ENCODE measurements around the gene MGAT5B. TPM values are rescaled to one million over a fixed set of nuclear protein-coding genes. Genes with fewer than 3 reads are reported as not detected.
A peak's percentile ranks its signal among the peaks of the same experiment; 100 is the strongest.

MGAT5B gene
- total and polyA plus RNA-seq, 9 of the 15 experiments (the other 6 are each of a cell fraction or from before 2014, with no cell fraction given): 0.09 to 0.43 (median 0.18) TPM; not detected in 4

- no TSS peak for BruUV-seq (replicated peaks)
- Histone ChIP-seq H3K4me3 (no peak overlapping the region), H2AFZ (ENCODE audit: low read depth, low read length) (no peak overlapping the region), H3K9ac (ENCODE audit: insufficient read depth in 1 of 2, low read depth in 2 of 2, low read length in 2 of 2) (no peak overlapping the region), H3K9me3 (replicated peaks; ENCODE audit: control insufficient read depth, insufficient read depth, low read depth, low read length) (no peaks in the 10 kb centered on the region), H3K27ac (ENCODE audit: extremely low read depth, low read depth, low read length) (no peak overlapping the region), H3K36me3 (ENCODE audit: control insufficient read depth, insufficient read depth, low read length) (no peaks in the 10 kb centered on the region), H4K20me1 (replicated peaks; ENCODE audit: control insufficient read depth, insufficient read depth, low read length) (0 out of 2 replicates have a peak, but pooled peaks cover 12% of the 10 kb centered on the region), H3K9me1 (ENCODE audit: control insufficient read depth, insufficient read depth, low read length) (no peaks in the 10 kb centered on the region), H3K79me2 (ENCODE audit: control insufficient read depth, insufficient read depth, low read length) (no peaks in the 10 kb centered on the region), H3K27me3 (ENCODE audit: control insufficient read depth in 2 of 2, insufficient read depth in 2 of 2, low read length in 2 of 2) (peaks cover 18 to 60% of the 10 kb centered on the region in 2 experiments; a peak in 4 of 5 replicates), H3K4me2 (ENCODE audit: insufficient read depth, low read length) (no peak overlapping the region), H3K4me1 (replicated peaks in 1 of 2; ENCODE audit: control insufficient read depth in 2 of 2, insufficient read depth in 2 of 2, low read length in 2 of 2) (peaks cover 0 to 3% of the 10 kb centered on the region in 2 experiments; a peak in 1 of 5 replicates)
- in situ Hi-C loops (cut with MboI): no loop called here
- ATAC-seq (peak; percentile 41; the same call in 1 of the 3 replicates), FAIRE-seq (no peak), DNase-seq (ENCODE audit: extremely low read depth in 1 of 4, low spot score in 3 of 4) (peak in 1 of 4 experiments; percentile 34)
- ChIA-PET POLR2A (interaction anchor here (0.7 kb wide), 1 partner anchor 96 kb away, joined by 3 read pairs; no protein-coding TSS in a partner anchor), CTCF (ENCODE audit: low intra/inter-chr PET ratio) (no interaction called here)
- TF ChIP-seq ZNF23 (CRISPR knock-in tag; IDR thresholded peaks at IDR 0.05) (no peak), MIER1 (IDR thresholded peaks at IDR 0.05; ENCODE audit: low read depth) (0 out of 2 replicates have a peak, but pooled peaks have one; percentile 24), MEF2A (IDR thresholded peaks at IDR 0.05; ENCODE audit: control insufficient read depth, low read depth, low read length) (no peak), CTCF (IDR thresholded peaks at IDR 0.05 in 2 of 3, conservative IDR thresholded peaks at IDR 0.05 in 1 of 3; ENCODE audit: insufficient read depth in 2 of 3, low read depth in 1 of 3, low read length in 3 of 3) (peak; percentile 21 to 38 (median 35); a peak in 3 of 6 replicates), RAD21 (CRISPR knock-in tag; conservative IDR thresholded peaks at IDR 0.05 in 1 of 2, IDR thresholded peaks at IDR 0.05 in 1 of 2) (peak in 1 of 2 experiments; percentile 13; a peak in 1 of 4 replicates), KAT2B (IDR thresholded peaks at IDR 0.05; ENCODE audit: low read depth, low read length) (no peak), MED1 (CRISPR knock-in tag; IDR thresholded peaks at IDR 0.05; ENCODE audit: borderline replicate concordance) (no peak), ZNF766 (CRISPR knock-in tag; conservative IDR thresholded peaks at IDR 0.05) (no peak)
- intact Hi-C loops (cut with micrococcal nuclease): loop anchor here (10.0 kb wide), 1 partner anchor 76 kb away; the partner anchor contains the start of gene MGAT5B
- 10% methylated on average over 13 of the region's 13 CpGs for WGBS (ENCODE audit: insufficient coverage, low coverage, missing lambda C conversion rate)
Observed at GRCh38 chr17:76940738-76941350, 72.6 kb downstream of the MGAT5B start.
